ENCODE results near the gene S100A4.

S100A4 gene

GRCh38 chr1:153507926-153508583 lies 37.6 kb downstream of the S100A4 start:
- DNase-seq (ENCODE audit: low read depth in 3 of 3) = no peak

- DNase-seq (ENCODE audit: low read depth in 3 of 3) = no peak
Measured at GRCh38 chr1:153506831-153507413, 38.7 kb downstream of the S100A4 start.

GRCh38 chr1:153506386-153506785 lies 39.2 kb downstream of the S100A4 start:
- DNase-seq (ENCODE audit: low read depth in 3 of 3) = no peak

GRCh38 chr1:153505576-153505975 lies 40.0 kb downstream of the S100A4 start:
- no peak for DNase-seq (ENCODE audit: low read depth in 3 of 3)

GRCh38 chr1:153503766-153504165 lies 41.8 kb downstream of the S100A4 start:
- DNase-seq (ENCODE audit: low read depth in 3 of 3) = no peak

GRCh38 chr1:153498746-153499145 lies 46.9 kb downstream of the S100A4 start:
- DNase-seq (ENCODE audit: low read depth in 3 of 3) = no peak

- DNase-seq (ENCODE audit: low read depth in 3 of 3) = no peak
Measured at GRCh38 chr1:153495536-153495935, 50.1 kb downstream of the S100A4 start.

GRCh38 chr1:153494976-153495535 lies 50.5 kb downstream of the S100A4 start:
- peak; percentile 59 to 75 (median 74) for DNase-seq (ENCODE audit: low read depth in 3 of 3)

All from stimulated activated CD4-positive, alpha-beta T cell treated with anti-CD3 and anti-CD28 coated beads, TNF-alpha, amount 100 ng/mL, for 48 hours (primary cell).